Measurements from ENCODE around the gene GHRH. TPM values are rescaled to one million over a fixed set of nuclear protein-coding genes. Genes with fewer than 3 reads are reported as not detected.

Gene GHRH
- total and polyA plus RNA-seq, 2 experiments from 2014 or later = not detected

DNA sequence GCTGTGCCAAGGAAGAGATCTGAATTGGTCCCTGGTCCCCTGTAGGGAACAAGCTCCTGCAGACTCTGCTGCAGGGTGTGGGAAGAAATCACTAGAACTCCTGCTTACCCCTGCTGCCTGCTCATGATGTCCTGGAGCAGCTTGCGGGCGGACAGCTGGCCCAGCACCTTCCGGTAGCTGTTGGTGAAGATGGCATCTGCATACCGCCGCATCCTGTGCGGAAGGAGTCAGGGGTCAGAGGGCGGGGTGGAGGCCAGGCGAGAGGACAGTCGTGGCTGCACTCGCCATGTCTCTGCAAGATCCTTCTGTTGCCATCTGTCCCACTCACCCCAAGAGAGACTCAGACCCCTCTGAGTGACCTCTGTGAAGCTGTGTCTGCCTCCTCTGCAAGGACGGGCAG, 5.3 kb downstream of the GHRH start:
- Histone ChIP-seq H2AFZ (no peak overlapping the region), H3K4me3 (no peak overlapping the region), H3K4me2 (no peak overlapping the region), H3K36me3 (replicated peaks; ENCODE audit: insufficient read depth, low read depth) (no peaks in the 10 kb centered on the region), H3K27me3 (no peaks in the 10 kb centered on the region), H3K79me2 (no peaks in the 10 kb centered on the region), H3K27ac (no peak overlapping the region), H4K20me1 (ENCODE audit: insufficient read depth, poor library complexity, severe bottlenecking) (no peaks in the 10 kb centered on the region), H3K4me1 (ENCODE audit: insufficient read depth) (no peaks in the 10 kb centered on the region), H3K9me2 (replicated peaks; ENCODE audit: insufficient read depth) (no peaks in the 10 kb centered on the region), H3K9me3 (ENCODE audit: low read depth) (no peaks in the 10 kb centered on the region)
- WGBS (ENCODE audit: low lambda C conversion rate, missing lambda C conversion rate) = 95% methylated on average over 11 of the region's 11 CpGs
- TF ChIP-seq EZH2 (IDR thresholded peaks at IDR 0.05; ENCODE audit: borderline replicate concordance) (no peak), EZH2phosphoT487 (IDR thresholded peaks at IDR 0.05; ENCODE audit: low read depth, severe bottlenecking, unreplicated experiment) (no peak)
- DNase-seq (ENCODE audit: low spot score) = no peak

- Histone ChIP-seq H3K27me3 (no peaks in the 10 kb centered on the region), H3K27ac (no peak overlapping the region), H3K4me3 (no peak overlapping the region), H2AFZ (no peak overlapping the region), H3K4me1 (ENCODE audit: insufficient read depth) (no peaks in the 10 kb centered on the region), H3K9me2 (replicated peaks; ENCODE audit: insufficient read depth) (no peaks in the 10 kb centered on the region), H3K79me2 (no peaks in the 10 kb centered on the region), H3K4me2 (no peak overlapping the region), H4K20me1 (ENCODE audit: insufficient read depth, poor library complexity, severe bottlenecking) (no peaks in the 10 kb centered on the region), H3K36me3 (replicated peaks; ENCODE audit: insufficient read depth, low read depth) (no peaks in the 10 kb centered on the region), H3K9me3 (ENCODE audit: low read depth) (no peaks in the 10 kb centered on the region)
- 92% methylated on average over 7 of the region's 7 CpGs for WGBS (ENCODE audit: low lambda C conversion rate, missing lambda C conversion rate)
- TF ChIP-seq, protein P1, sequence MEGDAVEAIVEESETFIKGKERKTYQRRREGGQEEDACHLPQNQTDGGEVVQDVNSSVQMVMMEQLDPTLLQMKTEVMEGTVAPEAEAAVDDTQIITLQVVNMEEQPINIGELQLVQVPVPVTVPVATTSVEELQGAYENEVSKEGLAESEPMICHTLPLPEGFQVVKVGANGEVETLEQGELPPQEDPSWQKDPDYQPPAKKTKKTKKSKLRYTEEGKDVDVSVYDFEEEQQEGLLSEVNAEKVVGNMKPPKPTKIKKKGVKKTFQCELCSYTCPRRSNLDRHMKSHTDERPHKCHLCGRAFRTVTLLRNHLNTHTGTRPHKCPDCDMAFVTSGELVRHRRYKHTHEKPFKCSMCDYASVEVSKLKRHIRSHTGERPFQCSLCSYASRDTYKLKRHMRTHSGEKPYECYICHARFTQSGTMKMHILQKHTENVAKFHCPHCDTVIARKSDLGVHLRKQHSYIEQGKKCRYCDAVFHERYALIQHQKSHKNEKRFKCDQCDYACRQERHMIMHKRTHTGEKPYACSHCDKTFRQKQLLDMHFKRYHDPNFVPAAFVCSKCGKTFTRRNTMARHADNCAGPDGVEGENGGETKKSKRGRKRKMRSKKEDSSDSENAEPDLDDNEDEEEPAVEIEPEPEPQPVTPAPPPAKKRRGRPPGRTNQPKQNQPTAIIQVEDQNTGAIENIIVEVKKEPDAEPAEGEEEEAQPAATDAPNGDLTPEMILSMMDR (IDR thresholded peaks at IDR 0.05; ENCODE audit: poor library complexity) = no peak
- no peak for TF ChIP-seq EZH2 (IDR thresholded peaks at IDR 0.05; ENCODE audit: borderline replicate concordance)
- TF ChIP-seq EZH2phosphoT487 (IDR thresholded peaks at IDR 0.05; ENCODE audit: low read depth, severe bottlenecking, unreplicated experiment) = no peak
- no peak for DNase-seq (ENCODE audit: low spot score)
Measured at GRCh38 chr20:37254114-37254878, 7.3 kb downstream of the GHRH start.

- Histone ChIP-seq H3K9me3 (ENCODE audit: low read depth) (no peaks in the 10 kb centered on the region), H3K27ac (no peak overlapping the region), H3K4me1 (ENCODE audit: insufficient read depth) (no peaks in the 10 kb centered on the region), H3K36me3 (replicated peaks; ENCODE audit: insufficient read depth, low read depth) (no peaks in the 10 kb centered on the region), H3K79me2 (no peaks in the 10 kb centered on the region), H4K20me1 (ENCODE audit: insufficient read depth, poor library complexity, severe bottlenecking) (no peaks in the 10 kb centered on the region), H2AFZ (no peak overlapping the region), H3K9me2 (replicated peaks; ENCODE audit: insufficient read depth) (no peaks in the 10 kb centered on the region), H3K4me3 (no peak overlapping the region), H3K4me2 (no peak overlapping the region), H3K27me3 (no peaks in the 10 kb centered on the region)
- TF ChIP-seq EZH2phosphoT487 (IDR thresholded peaks at IDR 0.05; ENCODE audit: low read depth, severe bottlenecking, unreplicated experiment) (no peak), EZH2 (IDR thresholded peaks at IDR 0.05; ENCODE audit: borderline replicate concordance) (no peak)
- TF ChIP-seq, protein P1 (IDR thresholded peaks at IDR 0.05; ENCODE audit: poor library complexity) = no peak
- WGBS (ENCODE audit: low lambda C conversion rate, missing lambda C conversion rate) = 96% methylated on average over 12 of the region's 12 CpGs
- no peak for DNase-seq (ENCODE audit: low spot score)
Measured at GRCh38 chr20:37253087-37253486, 8.5 kb downstream of the GHRH start.

DNA sequence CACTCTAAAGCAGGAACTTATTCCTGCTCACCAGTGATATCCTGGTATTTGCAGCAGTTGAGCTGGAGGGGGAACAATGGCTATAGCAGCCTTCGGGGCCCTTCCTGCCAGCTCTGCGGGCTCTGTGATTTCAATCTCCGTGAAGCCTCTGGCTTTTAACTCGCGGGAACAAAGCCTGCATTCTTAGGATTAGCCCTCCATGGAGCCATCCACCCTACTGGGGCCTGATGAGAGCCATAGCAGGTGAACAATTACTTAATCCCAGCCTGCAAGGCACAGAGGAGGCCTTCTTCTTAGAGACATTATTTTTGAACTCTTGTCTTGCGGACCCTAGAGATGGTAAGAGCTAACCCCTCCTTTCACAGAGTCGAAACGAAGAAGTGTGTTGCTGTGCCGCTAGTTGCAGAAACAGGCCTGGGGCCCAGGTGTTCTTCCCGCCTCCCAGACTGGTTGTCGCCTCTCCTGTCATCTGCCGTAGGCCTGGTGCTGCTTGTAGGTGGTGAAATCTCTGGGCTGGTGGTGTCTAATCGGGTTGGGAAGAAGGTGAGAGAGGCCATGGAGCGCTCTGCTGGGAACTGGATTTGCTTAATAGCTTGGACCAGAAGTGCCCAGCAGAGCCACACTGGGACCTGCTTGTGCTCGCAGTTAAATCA, 9.7 kb downstream of the GHRH start:
- no peak for TF ChIP-seq EZH2 (IDR thresholded peaks at IDR 0.05; ENCODE audit: borderline replicate concordance)
- TF ChIP-seq, protein P1 (IDR thresholded peaks at IDR 0.05; ENCODE audit: poor library complexity) = no peak
- TF ChIP-seq EZH2phosphoT487 (IDR thresholded peaks at IDR 0.05; ENCODE audit: low read depth, severe bottlenecking, unreplicated experiment) = no peak
- Histone ChIP-seq H3K4me1 (ENCODE audit: insufficient read depth) (no peaks in the 10 kb centered on the region), H4K20me1 (ENCODE audit: insufficient read depth, poor library complexity, severe bottlenecking) (no peaks in the 10 kb centered on the region), H3K9me3 (ENCODE audit: low read depth) (no peaks in the 10 kb centered on the region), H3K27ac (no peak overlapping the region), H3K79me2 (no peaks in the 10 kb centered on the region), H3K4me2 (no peak overlapping the region), H3K9me2 (replicated peaks; ENCODE audit: insufficient read depth) (no peaks in the 10 kb centered on the region), H3K4me3 (no peak overlapping the region), H3K27me3 (no peaks in the 10 kb centered on the region), H3K36me3 (replicated peaks; ENCODE audit: insufficient read depth, low read depth) (no peaks in the 10 kb centered on the region), H2AFZ (no peak overlapping the region)
- 53% methylated on average over 15 of the region's 15 CpGs for WGBS (ENCODE audit: low lambda C conversion rate, missing lambda C conversion rate)
- DNase-seq (ENCODE audit: low spot score) = no peak

Data from hepatocyte (in vitro differentiated cells).